GM18861 (cell line): ENCODE data around the gene FLT1.

Experiments
- ATAC-seq: cut with Tn5 transposase; IDR thresholded peaks from one replicate; pipeline ENCODE4 v1.9.1; 2021; ENCODE audit not compliant: unreplicated experiment

The FLT1 gene

DNA sequence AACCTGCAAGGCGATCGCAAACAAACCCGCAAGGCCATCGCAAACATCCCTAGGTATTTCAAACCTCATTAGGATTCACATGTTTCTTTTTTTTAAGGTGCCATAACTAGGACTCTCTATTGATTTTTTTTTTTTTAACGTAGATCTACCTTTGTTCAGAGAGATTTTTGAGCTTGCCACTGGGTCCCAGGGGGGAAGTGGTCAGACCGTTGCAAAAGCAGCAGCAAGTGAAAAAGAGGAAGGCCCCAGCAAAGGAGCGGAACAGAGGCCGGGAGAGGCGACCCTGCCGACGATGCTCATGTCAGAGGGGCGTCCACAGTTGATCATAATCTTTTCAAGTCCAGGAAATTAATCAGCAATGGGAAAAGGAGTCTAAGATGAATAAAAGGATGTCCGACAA, 32.7 kb upstream of the FLT1 start:
- no peak for ATAC-seq

DNA sequence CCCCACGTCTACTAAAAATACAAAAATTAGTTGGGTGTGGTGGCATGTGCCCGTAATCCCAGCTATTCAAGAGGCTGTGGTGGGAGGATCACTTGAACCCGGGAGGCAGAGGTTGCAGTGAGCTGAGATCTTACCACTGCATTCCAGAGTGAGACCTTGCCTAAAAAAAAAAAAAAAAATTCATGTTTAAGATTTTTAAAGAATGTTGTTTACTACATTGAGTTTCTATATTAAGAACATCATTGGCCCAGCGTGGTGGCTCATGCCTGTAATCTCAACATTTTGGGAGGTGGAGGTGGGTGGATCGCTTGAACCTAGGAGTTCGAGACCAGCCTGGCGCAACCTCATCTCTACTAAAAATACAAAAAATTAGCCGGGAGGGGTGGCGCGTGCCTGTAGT, 31.9 kb upstream of the FLT1 start:
- no peak for ATAC-seq

DNA sequence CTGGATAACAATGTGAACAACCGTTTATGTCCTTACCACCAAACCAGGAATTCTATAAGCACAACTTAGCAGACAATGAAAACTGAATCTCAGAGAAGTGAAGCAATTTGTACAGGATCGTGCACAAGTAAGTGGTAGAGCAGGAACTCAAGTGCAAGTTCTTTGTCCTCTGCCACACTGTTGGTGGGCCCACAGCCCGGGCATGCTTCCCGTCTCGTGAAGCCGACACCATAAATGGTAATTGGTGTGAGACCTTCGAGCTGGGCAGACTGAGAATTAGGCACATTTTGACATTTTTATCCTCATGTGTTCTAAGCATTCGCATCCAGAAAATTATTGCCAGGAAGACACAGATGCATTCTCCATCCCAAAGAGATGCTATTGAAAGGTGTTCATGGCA, 27.9 kb upstream of the FLT1 start:
- no peak for ATAC-seq

GRCh38 chr13:28513745-28514144, 18.8 kb upstream of the FLT1 start:
- no peak for ATAC-seq

DNA sequence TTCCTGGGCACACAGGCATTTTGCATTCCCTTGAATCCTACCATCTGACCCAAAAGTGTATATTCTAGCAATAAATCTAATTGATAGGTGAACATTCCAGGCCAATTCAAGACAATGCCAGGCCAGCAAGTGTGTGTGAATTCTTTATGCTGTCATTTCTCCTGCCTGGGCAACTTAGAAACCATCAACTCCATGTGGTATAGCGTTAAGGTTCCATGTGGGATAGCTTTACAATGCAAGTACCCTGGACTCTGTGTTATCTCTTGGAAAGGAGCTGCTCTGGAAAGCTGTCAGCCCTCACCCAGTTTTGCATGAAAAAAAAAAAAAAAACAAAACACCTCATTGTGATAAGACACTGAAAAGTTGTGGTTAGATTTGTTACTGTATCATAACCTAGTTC, 15.6 kb upstream of the FLT1 start:
- no peak for ATAC-seq

- no peak for ATAC-seq
These were observed 15.1 kb upstream of the FLT1 start for GRCh38 chr13:28510066-28510465.

GRCh38 chr13:28505543-28506135, 10.7 kb upstream of the FLT1 start:
- no peak for ATAC-seq

GRCh38 chr13:28503182-28503967, 8.4 kb upstream of the FLT1 start:
- ATAC-seq, result no peak

- ATAC-seq, result no peak
These were observed 6.6 kb upstream of the FLT1 start for GRCh38 chr13:28501547-28501946.

DNA sequence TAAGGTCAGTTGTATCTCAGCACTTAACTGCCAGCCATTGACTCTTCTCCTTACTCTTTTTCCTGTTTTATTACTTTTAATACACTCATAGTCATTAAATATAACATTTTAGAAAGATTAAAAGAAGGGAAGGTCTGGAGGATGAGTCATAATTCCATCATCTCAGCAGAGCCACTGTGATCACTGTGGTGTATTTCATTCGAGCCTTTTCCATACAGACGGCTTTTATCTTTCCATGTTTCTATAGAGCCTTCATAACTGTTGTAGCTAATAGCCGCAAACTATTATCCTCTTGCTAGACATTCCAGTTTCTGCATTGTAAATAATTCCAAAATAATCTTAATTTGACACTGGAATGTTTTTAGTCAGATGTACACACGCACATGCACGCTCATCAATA, 4.7 kb upstream of the FLT1 start:
- no peak for ATAC-seq

DNA sequence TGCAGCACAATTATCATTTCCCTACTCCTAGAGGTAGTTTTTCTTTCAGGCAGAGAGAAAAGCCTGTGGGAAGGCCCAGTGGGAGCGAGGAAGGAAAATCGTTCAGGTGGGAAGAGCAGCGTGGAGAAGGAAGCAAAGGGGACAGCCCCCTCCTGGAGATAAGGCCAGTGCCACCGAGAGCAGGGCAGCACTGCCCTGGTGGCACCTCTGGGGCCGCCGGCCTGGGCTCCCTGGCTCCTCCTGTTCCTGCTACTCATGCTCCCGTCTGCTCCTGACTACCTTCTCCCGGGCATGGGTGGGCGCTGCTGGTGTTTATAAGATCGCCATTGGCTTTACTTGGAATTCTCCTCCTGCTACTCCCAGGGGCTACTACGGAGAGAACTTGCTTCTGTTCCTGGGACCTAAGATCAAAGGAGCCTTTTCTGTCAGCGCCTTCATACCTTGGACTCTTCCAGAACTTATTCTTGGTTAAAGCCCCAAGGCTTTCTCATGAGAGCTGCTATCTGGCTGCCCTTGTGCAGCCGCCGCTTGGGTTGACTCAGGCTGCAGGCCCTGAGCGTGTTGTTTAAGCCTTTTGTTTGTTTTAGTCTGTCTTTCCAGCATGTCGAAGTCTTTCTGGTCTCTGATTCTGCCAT, 3.7 kb upstream of the FLT1 start:
- no peak for ATAC-seq

DNA sequence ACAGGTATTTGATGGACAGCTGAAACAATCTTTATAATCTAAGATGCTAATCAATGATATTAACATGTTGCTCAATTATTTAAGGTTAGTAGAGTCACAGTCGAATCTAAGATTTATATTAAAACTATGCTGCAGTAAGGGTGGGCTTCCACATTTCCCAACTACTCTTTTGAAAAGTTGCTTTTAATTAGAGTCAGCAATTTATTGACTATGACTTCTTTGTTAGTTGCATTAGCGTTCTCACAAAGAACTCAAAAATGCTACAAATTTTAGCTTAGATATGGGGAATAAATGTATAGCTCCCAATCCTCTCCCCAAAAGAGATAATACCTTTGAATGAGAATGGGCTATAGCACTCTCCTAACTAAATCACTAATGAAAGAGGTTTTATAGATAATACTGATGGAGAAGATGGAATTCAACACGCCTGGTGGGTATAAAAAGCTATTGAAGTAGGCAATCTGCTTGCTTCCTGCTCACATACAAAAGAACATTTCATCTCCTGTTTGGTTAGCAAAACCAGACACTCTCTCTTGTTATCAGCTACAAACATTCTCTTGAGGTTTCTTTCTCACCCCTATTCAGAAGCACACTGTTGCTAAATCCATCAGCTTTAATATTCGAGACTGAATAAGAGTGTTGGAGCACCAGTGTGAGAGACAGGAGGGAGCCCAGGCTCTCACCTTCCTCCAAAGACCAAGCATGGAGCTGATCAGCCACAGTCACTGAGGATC, 2.4 kb upstream of the FLT1 start:
- ATAC-seq, result no peak

- ATAC-seq, result no peak
These were observed 1.2 kb upstream of the FLT1 start for GRCh38 chr13:28496188-28496564.

GRCh38 chr13:28495538-28496187, 735 bp upstream of the FLT1 start:
- ATAC-seq, result no peak

GRCh38 chr13:28494504-28494777, 487 bp downstream of the FLT1 start:
- no peak for ATAC-seq

- no peak for ATAC-seq
These were observed 1.0 kb downstream of the FLT1 start for GRCh38 chr13:28493740-28494503.

DNA sequence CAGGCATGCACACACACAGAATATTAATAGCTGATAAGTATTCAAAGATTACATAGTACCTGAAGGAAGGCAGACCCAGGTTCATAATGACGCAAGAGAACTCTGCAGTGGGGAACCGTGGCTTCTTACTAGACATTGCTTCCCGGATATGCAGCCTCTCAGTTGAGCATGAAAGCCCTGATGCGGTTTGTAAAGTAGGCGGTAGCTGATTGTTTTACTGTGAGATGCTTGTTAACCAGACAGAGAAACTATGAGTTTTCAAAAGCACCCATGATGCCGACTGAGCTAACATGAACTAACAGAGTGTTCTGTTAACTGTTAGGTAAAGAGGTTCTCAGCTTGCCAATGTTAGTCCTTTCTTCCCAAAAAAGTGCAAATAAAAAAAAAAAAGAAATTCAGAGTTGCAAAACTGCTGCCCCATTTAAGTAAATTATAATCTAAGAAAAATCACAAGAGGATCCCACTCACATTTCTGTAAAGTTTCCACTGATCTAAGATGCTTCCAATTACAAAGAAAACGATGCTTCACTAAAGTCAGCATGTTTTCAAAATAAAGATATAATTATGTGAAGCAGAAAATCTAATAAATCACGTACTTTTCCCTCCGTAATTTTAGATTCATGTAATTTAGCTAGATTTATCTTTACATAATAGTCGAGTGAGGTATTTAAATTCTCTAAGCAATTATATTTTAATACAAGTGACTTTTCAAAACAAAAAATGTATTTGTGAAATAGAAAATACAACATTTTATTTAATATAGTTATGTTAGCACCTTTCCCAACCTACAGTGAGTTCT, 2.2 kb downstream of the FLT1 start:
- ATAC-seq, result peak; percentile 61

DNA sequence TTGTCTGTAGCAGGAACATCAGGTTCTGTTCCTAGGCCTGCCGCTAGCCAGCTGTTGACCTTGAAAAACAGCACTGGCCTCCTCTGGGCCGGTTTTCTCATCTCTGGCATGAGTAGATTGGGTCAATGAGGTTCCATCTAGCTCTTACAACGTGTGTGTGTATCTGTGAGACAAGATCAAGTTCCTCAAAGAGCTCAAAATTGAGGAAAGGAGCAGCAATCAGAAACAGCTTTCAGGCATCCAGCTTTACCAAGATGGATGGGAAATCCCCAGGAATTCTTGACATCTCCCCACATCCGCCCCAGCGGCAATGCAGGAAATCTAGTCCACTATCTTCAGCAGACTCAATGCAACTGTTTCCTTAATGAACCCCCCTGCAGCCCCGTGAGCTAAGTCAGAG, 4.9 kb downstream of the FLT1 start:
- no peak for ATAC-seq

DNA sequence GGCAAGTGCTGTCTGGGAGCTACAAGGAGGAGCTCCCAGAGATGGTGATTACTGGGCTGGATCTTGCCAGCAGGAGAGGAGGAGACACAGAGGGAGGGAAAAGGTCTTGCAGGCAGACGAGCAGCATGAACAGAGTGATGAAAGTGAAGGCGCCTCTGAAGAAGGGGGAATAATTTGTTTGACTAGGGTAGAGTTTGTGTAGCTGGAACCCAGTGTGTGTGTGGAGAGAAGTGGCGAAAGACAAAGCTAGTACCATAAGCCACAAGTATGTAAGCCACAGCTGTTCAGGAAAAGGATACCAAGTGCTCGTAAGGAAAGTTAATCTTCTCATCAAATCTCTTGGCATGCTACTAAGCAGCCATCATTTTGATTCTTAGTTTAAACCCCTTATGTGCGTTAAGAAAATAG, 5.4 kb downstream of the FLT1 start:
- no peak for ATAC-seq
